ENCODE results near the gene EMD.

The EMD gene

GRCh38 chrX:154408659-154409221, 29.6 kb downstream of the EMD start:
- POLR2A ChIA-PET, result no interaction called here

GRCh38 chrX:154409222-154409871, 30.3 kb downstream of the EMD start, which contains the start of gene DNASE1L1:
DNASE1L1 (minus strand) TSS chrX:154409254; CDS start chrX:154405568, 3,686 bp downstream.
- no peak for TF ChIP-seq CTCF (IDR thresholded peaks at IDR 0.05; ENCODE audit: control extremely low read depth, extremely low read depth, low read depth, missing control alignments)
- CTCF ChIA-PET, result no interaction called here
- POLR2A ChIA-PET, result no interaction called here

More at GRCh38 chrX:154408659-154409221, 29.6 kb downstream of the EMD start:
- TF ChIP-seq CTCF (IDR thresholded peaks at IDR 0.05; ENCODE audit: control extremely low read depth, extremely low read depth, low read depth, missing control alignments), result no peak
- CTCF ChIA-PET, result no interaction called here
- no peak for DNase-seq (ENCODE audit: extremely low spot score)

GRCh38 chrX:154411981-154412340, 32.9 kb downstream of the EMD start:
- DNase-seq (ENCODE audit: extremely low spot score), result peak; percentile 72
- TF ChIP-seq CTCF (IDR thresholded peaks at IDR 0.05; ENCODE audit: control extremely low read depth, extremely low read depth, low read depth, missing control alignments), result no peak
- ChIA-PET CTCF (interaction anchor here (1.3 to 2.4 kb wide), 4 partner anchors 9 to 39 kb away, joined by 3 to 12 read pairs (median 4); partner anchors contain the start of genes ATP6AP1 and RPL10), POLR2A (interaction anchor here (1.0 kb wide), 1 partner anchor 12 kb away, joined by 3 read pairs; no protein-coding TSS in a partner anchor)

More at GRCh38 chrX:154409222-154409871, 30.3 kb downstream of the EMD start, which contains the start of gene DNASE1L1:
- peak; percentile 75 for DNase-seq (ENCODE audit: extremely low spot score)

GRCh38 chrX:154412468-154412867, 33.4 kb downstream of the EMD start:
- ChIA-PET POLR2A (interaction anchor here (1.0 kb wide), 1 partner anchor 13 kb away, joined by 3 read pairs; no protein-coding TSS in a partner anchor), CTCF (interaction anchor here (1.3 to 2.4 kb wide), 4 partner anchors 9 to 39 kb away, joined by 3 to 12 read pairs (median 4); partner anchors contain the start of genes ATP6AP1 and RPL10)
- no peak for DNase-seq (ENCODE audit: extremely low spot score)
- no peak for TF ChIP-seq CTCF (IDR thresholded peaks at IDR 0.05; ENCODE audit: control extremely low read depth, extremely low read depth, low read depth, missing control alignments)

- POLR2A ChIA-PET, result no interaction called here
Measured at GRCh38 chrX:154413142-154413541, 34.0 kb downstream of the EMD start.

GRCh38 chrX:154417157-154417556, 38.1 kb downstream of the EMD start:
- POLR2A ChIA-PET, result no interaction called here
- no peak for DNase-seq (ENCODE audit: extremely low spot score)
- CTCF ChIA-PET, result no interaction called here
- no peak for TF ChIP-seq CTCF (IDR thresholded peaks at IDR 0.05; ENCODE audit: control extremely low read depth, extremely low read depth, low read depth, missing control alignments)

More at GRCh38 chrX:154413142-154413541, 34.0 kb downstream of the EMD start:
- DNase-seq (ENCODE audit: extremely low spot score), result no peak
- CTCF ChIA-PET, result no interaction called here
- TF ChIP-seq CTCF (IDR thresholded peaks at IDR 0.05; ENCODE audit: control extremely low read depth, extremely low read depth, low read depth, missing control alignments), result no peak
